K562 (cell line): ENCODE results near the gene OTX2. TPM values are rescaled to one million over a fixed set of nuclear protein-coding genes. Genes with fewer than 3 reads are reported as not detected.

Source experiments
- ATAC-seq: fragments of 200-7000 bp; cut with Tn5 transposase; 3 replicates; pipeline ENCODE4 v1.9.1; 2020; ENCODE audit warnings: moderate library complexity
- BruUV-seq: library from RNA; stranded (reverse); fragments of 400-500 nt; replicated peaks from 2 replicates; lab custom pipeline; 2021; lab: Mats Ljungman, UMichigan
- CTCF ChIA-PET: fragments of 300-600 bp; formaldehyde crosslinking; extraction: SDS; loops from one replicate; lab custom pipeline; 2021; ENCODE audit warnings: low intra/inter-chr PET ratio; lab: Yijun Ruan, JAX
- POLR2A ChIA-PET: fragments of 300-600, 350-650 bp; sonication (Branson Sonifier 250); formaldehyde crosslinking; extraction: SDS; loops from one replicate; lab custom pipeline; 2021; ENCODE audit warnings: antibody characterized with exemption, inconsistent platforms; lab: Yijun Ruan, JAX
- DNase-seq, 4 experiments: peaks; one replicate each; pipeline versions ENCODE4 v3.0.0 to v3.0.0-alpha.2; 2011 to 2018; ENCODE audit warnings: low spot score in 3 of 4, mixed read lengths in 3 of 4; ENCODE audit errors: extremely low read depth in 1 of 4
- FAIRE-seq: peaks from 2 replicates; lab custom pipeline; 2011; peaks lifted over from hg19 to GRCh38; lab: Jason Lieb, UNC
- H2AFZ ChIP-seq: 2 replicates; pipeline ENCODE4 v1.6.0; 2011; ENCODE audit warnings: low read depth, low read length, control low read depth, inconsistent platforms
- H3K27ac ChIP-seq: fragments of 200-600 bp; 3 replicates; pipeline ENCODE4 v1.8.0; 2011; ENCODE audit warnings: low read depth, mild to moderate bottlenecking, control low read depth, inconsistent platforms, low read length, moderate library complexity, mixed read lengths; ENCODE audit errors: extremely low read depth
- H3K27me3 ChIP-seq, 2 experiments: fragments of 300-600 bp in 1 of 2; 2 replicates in 1 of 2; 3 replicates in 1 of 2; pipeline versions ENCODE4 v1.6.0 to v1.8.0; 2011; ENCODE audit warnings: inconsistent platforms in 2 of 2, low read length in 2 of 2, mild to moderate bottlenecking in 1 of 2, mixed read lengths in 1 of 2, moderate library complexity in 1 of 2; ENCODE audit not compliant: control insufficient read depth in 2 of 2, insufficient read depth in 2 of 2
- H3K36me3 ChIP-seq: fragments of 300-600 bp; 3 replicates; pipeline ENCODE4 v1.8.0; 2011; ENCODE audit warnings: mild to moderate bottlenecking, low read length, inconsistent platforms; ENCODE audit not compliant: control insufficient read depth, insufficient read depth
- H3K4me1 ChIP-seq, 2 experiments: fragments of 200-600 bp in 1 of 2; replicated peaks in 1 of 2; 2 replicates in 1 of 2; 3 replicates in 1 of 2; pipeline versions ENCODE4 v1.5.1 to v1.8.0; 2011; ENCODE audit warnings: inconsistent platforms in 2 of 2, low read length in 2 of 2, mild to moderate bottlenecking in 1 of 2, mixed read lengths in 1 of 2, moderate library complexity in 1 of 2; ENCODE audit not compliant: control insufficient read depth in 2 of 2, insufficient read depth in 2 of 2
- H3K4me2 ChIP-seq: 2 replicates; pipeline ENCODE4 v1.6.1; 2011; ENCODE audit warnings: low read length, control low read depth, inconsistent platforms, mixed read lengths; ENCODE audit not compliant: insufficient read depth
- H3K4me3 ChIP-seq: fragments of 200-600 bp; sonication (generic), shearing (Covaris generic); 2 replicates; pipeline ENCODE4 v1.5.1; 2016; ENCODE audit warnings: control low read depth, inconsistent platforms
- H3K79me2 ChIP-seq: fragments of 200-600 bp; 3 replicates; pipeline ENCODE4 v1.8.0; 2011; ENCODE audit warnings: low read length, inconsistent platforms; ENCODE audit not compliant: control insufficient read depth, insufficient read depth
- H3K9ac ChIP-seq, 2 experiments: 2 replicates each; pipeline versions ENCODE4 v1.6.0 to v1.6.1; 2011; ENCODE audit warnings: low read depth in 2 of 2, low read length in 2 of 2, control low read depth in 1 of 2, inconsistent platforms in 1 of 2, mild to moderate bottlenecking in 1 of 2, mixed read lengths in 1 of 2; ENCODE audit not compliant: insufficient read depth in 1 of 2
- H3K9me1 ChIP-seq: one replicate; pipeline ENCODE4 v1.6.0; 2011; ENCODE audit warnings: inconsistent platforms, mild to moderate bottlenecking, low read length, moderate library complexity; ENCODE audit not compliant: control insufficient read depth, insufficient read depth
- H3K9me3 ChIP-seq: replicated peaks from 2 replicates; pipeline ENCODE4 v1.5.1; 2011; ENCODE audit warnings: low read depth, low read length, inconsistent platforms; ENCODE audit not compliant: control insufficient read depth, insufficient read depth
- H4K20me1 ChIP-seq: replicated peaks from 2 replicates; pipeline ENCODE4 v1.6.1; 2011; ENCODE audit warnings: low read length, inconsistent platforms, mixed read lengths; ENCODE audit not compliant: control insufficient read depth, insufficient read depth
- CBX5 ChIP-seq: IDR thresholded peaks from 2 replicates; pipeline ENCODE4 v1.6.1; 2014; ENCODE audit warnings: low read depth, borderline replicate concordance
- CTBP1 ChIP-seq: fragments of 450-650 bp; IDR thresholded peaks from 2 replicates; pipeline ENCODE4 v1.6.1; 2016; ENCODE audit warnings: borderline replicate concordance
- HDAC3 ChIP-seq: fragments of 450-650 bp; IDR thresholded peaks from 2 replicates; pipeline ENCODE4 v1.6.1; 2018; ENCODE audit warnings: borderline replicate concordance, mild to moderate bottlenecking, moderate library complexity; ENCODE audit not compliant: partially characterized antibody
- HIVEP1 ChIP-seq: fragments of 250-450 bp; sonication (Bioruptor Pico); IDR thresholded peaks from 2 replicates; pipeline ENCODE4 v1.4.0; 2020; ENCODE audit warnings: mild to moderate bottlenecking
- PCBP1 ChIP-seq: fragments of 200-400 bp; formaldehyde crosslinking; IDR thresholded peaks from 2 replicates; pipeline ENCODE4 v1.6.1; 2018; ENCODE audit warnings: mild to moderate bottlenecking, low read depth, low read length; ENCODE audit not compliant: poor library complexity, severe bottlenecking
- SP2 ChIP-seq: IDR thresholded peaks from 2 replicates; pipeline ENCODE4 v1.6.1; 2011; ENCODE audit warnings: mild to moderate bottlenecking, low read depth, low read length, moderate library complexity; ENCODE audit not compliant: poor library complexity, severe bottlenecking; ENCODE audit errors: extremely low read depth
- ZKSCAN1 ChIP-seq: fragments of 150-350 bp; IDR thresholded peaks from 2 replicates; pipeline ENCODE4 v1.6.1; 2016; ENCODE audit warnings: low read depth, low read length
- ZSCAN32 ChIP-seq: fragments of 450-650 bp; formaldehyde crosslinking; IDR thresholded peaks from 2 replicates; pipeline ENCODE4 v1.4.0; 2020; ENCODE audit warnings: mild to moderate bottlenecking, moderate library complexity
- WGBS: fragments of 100-300 bp; shearing (Covaris generic); methylation state at CpG from one replicate; pipeline ENCODE4 v1.1.6; 2016; ENCODE audit warnings: low coverage, mixed read lengths; ENCODE audit not compliant: insufficient coverage; ENCODE audit errors: missing lambda C conversion rate; 5-methylcytosine and 5-hydroxymethylcytosine counted together
- in situ Hi-C: fragments of 300-500 bp; cut with MboI; formaldehyde crosslinking; loops from 4 replicates; pipeline ENCODE4 v1.15.0; 2018; ENCODE audit warnings: inconsistent platforms, mixed read lengths
- intact Hi-C: fragments of 100-400 bp; cut with micrococcal nuclease; formaldehyde crosslinking; loops from 2 replicates; pipeline ENCODE4 v1.14.2; 2022
- polyA plus RNA-seq, 8 experiments: library from polyadenylated mRNA; depleted of rRNA in 4 of 8; stranded (reverse) in 5 of 8; unstranded in 3 of 8; fragments of >200 nt; fragmentation: Nextera tagmentation in 2 of 8; fragmentation: Illumina TruSeq in 1 of 8; extraction: Ambion mirVana in 2 of 8; extraction: Trizol in 1 of 8; gene quantifications; 2 replicates each; pipeline versions ENCODE4 v1.2.1 to v1.2.3, GENCODE V29; 2011 to 2014; ENCODE audit warnings: inconsistent platforms in 1 of 8, missing spikeins in 1 of 8
- total RNA-seq, 7 experiments: library from RNA; depleted of rRNA in 6 of 7; stranded (reverse); fragments of >200 nt in 6 of 7; fragmentation: Illumina TruSeq in 2 of 7; extraction: Trizol in 2 of 7; gene quantifications; 2 replicates each; pipeline versions ENCODE4 v1.2.1 to v1.2.3, GENCODE V29; 2011 to 2021; ENCODE audit warnings: low replicate concordance in 1 of 7
- TF ChIP-seq, protein P1 (sequence below): IDR thresholded peaks from 2 replicates; pipeline ENCODE4 v1.6.1; 2011; ENCODE audit not compliant: insufficient read length; ENCODE audit errors: extremely low read depth
- TF ChIP-seq, protein P2 (sequence below), 2 experiments: fragments of 250-450 bp in 1 of 2; fragments of 450-650 bp in 1 of 2; sonication (Bioruptor Pico) in 1 of 2; IDR thresholded peaks; 2 replicates each; pipeline versions ENCODE4 v1.6.1 to v1.8.0; 2016 to 2021; ENCODE audit warnings: mild to moderate bottlenecking in 2 of 2, moderate library complexity in 2 of 2, missing compliant biosample characterization in 1 of 2, missing genetic modification characterization in 1 of 2
- TF ChIP-seq, protein P3 (sequence below): sonication (generic); formaldehyde crosslinking; IDR thresholded peaks from 2 replicates; pipeline ENCODE4 v1.8.1; 2023; ENCODE audit warnings: mild to moderate bottlenecking, missing genetic modification reagents
- TF ChIP-seq, protein P4 (sequence below): fragments of 450-650 bp; formaldehyde crosslinking; IDR thresholded peaks from 2 replicates; pipeline ENCODE4 v1.4.0; 2020; ENCODE audit warnings: mild to moderate bottlenecking, moderate library complexity
- TF ChIP-seq, protein P5 (sequence below): fragments of 450-650 bp; IDR thresholded peaks from 2 replicates; pipeline ENCODE4 v1.6.1; 2016; ENCODE audit warnings: low read depth, mild to moderate bottlenecking, moderate library complexity
- TF ChIP-seq, protein P6 (sequence below): fragments of 450-650 bp; IDR thresholded peaks from 2 replicates; pipeline ENCODE4 v1.6.1; 2016; ENCODE audit warnings: mild to moderate bottlenecking

OTX2 gene
- total and polyA plus RNA-seq, 9 of the 15 experiments (the other 6 are each of a cell fraction or from before 2014, with no cell fraction given) = not detected

DNA sequence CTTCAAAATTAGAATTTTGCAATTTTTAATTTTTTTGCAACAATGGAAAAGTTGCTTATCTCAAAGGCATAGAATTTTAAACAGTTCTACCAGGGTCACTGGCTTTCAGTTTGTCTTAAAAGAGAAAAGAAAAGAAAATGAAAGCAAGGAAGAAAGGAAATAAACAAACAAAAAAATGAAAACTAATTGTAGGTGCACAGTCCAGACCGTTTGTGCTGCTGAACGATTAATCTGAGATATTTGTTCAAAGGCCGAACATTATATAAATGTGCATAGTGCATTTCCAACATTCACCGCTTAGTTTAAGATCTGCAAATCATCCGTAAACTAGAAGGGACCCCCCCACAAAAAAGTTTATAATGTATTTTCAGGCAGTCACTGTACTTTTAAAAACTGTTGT, 5.5 kb upstream of the OTX2 start:
- Histone ChIP-seq H4K20me1 (peaks cover 4% of the 10 kb centered on the region; the same call in 1 of the 2 replicates), H3K9me3 (no peaks in the 10 kb centered on the region), H3K36me3 (no peaks in the 10 kb centered on the region), H3K4me3 (no peak overlapping the region), H3K9ac (no peak overlapping the region), H3K27ac (no peak overlapping the region), H3K79me2 (no peaks in the 10 kb centered on the region), H3K4me2 (no peak overlapping the region), H3K27me3 (peaks cover 3 to 23% of the 10 kb centered on the region in 2 experiments; a peak in 3 of 5 replicates), H2AFZ (no peak overlapping the region), H3K9me1 (no peaks in the 10 kb centered on the region), H3K4me1 (peaks cover 0 to 3% of the 10 kb centered on the region in 2 experiments; a peak in 2 of 5 replicates)
- ATAC-seq (no peak), FAIRE-seq (no peak), DNase-seq (no peak)
- WGBS = 27% methylated on average over 4 of the region's 5 CpGs
- no TSS peak for BruUV-seq
- in situ Hi-C loops = no loop called here
- POLR2A ChIA-PET = no interaction called here
- CTCF ChIA-PET = no interaction called here
- intact Hi-C loops = no loop called here
- TF ChIP-seq, protein P1, sequence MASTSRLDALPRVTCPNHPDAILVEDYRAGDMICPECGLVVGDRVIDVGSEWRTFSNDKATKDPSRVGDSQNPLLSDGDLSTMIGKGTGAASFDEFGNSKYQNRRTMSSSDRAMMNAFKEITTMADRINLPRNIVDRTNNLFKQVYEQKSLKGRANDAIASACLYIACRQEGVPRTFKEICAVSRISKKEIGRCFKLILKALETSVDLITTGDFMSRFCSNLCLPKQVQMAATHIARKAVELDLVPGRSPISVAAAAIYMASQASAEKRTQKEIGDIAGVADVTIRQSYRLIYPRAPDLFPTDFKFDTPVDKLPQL = no peak
- TF ChIP-seq HIVEP1 (CRISPR knock-in tag) (no peak), CTBP1 (no peak), HDAC3 (no peak), SP2 (no peak), CBX5 (no peak), ZKSCAN1 (no peak), PCBP1 (no peak), ZSCAN32 (CRISPR knock-in tag) (no peak)
- TF ChIP-seq, protein P2, sequence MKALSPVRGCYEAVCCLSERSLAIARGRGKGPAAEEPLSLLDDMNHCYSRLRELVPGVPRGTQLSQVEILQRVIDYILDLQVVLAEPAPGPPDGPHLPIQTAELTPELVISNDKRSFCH (CRISPR knock-in tag; IDR thresholded peaks at IDR 0.05) = no peak
- TF ChIP-seq, protein P2 (tag; IDR thresholded peaks at IDR 0.05) = no peak
- TF ChIP-seq, protein P3, sequence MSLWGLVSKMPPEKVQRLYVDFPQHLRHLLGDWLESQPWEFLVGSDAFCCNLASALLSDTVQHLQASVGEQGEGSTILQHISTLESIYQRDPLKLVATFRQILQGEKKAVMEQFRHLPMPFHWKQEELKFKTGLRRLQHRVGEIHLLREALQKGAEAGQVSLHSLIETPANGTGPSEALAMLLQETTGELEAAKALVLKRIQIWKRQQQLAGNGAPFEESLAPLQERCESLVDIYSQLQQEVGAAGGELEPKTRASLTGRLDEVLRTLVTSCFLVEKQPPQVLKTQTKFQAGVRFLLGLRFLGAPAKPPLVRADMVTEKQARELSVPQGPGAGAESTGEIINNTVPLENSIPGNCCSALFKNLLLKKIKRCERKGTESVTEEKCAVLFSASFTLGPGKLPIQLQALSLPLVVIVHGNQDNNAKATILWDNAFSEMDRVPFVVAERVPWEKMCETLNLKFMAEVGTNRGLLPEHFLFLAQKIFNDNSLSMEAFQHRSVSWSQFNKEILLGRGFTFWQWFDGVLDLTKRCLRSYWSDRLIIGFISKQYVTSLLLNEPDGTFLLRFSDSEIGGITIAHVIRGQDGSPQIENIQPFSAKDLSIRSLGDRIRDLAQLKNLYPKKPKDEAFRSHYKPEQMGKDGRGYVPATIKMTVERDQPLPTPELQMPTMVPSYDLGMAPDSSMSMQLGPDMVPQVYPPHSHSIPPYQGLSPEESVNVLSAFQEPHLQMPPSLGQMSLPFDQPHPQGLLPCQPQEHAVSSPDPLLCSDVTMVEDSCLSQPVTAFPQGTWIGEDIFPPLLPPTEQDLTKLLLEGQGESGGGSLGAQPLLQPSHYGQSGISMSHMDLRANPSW (CRISPR knock-in tag) = no peak
- TF ChIP-seq, protein P4, sequence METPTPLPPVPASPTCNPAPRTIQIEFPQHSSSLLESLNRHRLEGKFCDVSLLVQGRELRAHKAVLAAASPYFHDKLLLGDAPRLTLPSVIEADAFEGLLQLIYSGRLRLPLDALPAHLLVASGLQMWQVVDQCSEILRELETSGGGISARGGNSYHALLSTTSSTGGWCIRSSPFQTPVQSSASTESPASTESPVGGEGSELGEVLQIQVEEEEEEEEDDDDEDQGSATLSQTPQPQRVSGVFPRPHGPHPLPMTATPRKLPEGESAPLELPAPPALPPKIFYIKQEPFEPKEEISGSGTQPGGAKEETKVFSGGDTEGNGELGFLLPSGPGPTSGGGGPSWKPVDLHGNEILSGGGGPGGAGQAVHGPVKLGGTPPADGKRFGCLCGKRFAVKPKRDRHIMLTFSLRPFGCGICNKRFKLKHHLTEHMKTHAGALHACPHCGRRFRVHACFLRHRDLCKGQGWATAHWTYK (CRISPR knock-in tag) = no peak
- TF ChIP-seq, protein P5, sequence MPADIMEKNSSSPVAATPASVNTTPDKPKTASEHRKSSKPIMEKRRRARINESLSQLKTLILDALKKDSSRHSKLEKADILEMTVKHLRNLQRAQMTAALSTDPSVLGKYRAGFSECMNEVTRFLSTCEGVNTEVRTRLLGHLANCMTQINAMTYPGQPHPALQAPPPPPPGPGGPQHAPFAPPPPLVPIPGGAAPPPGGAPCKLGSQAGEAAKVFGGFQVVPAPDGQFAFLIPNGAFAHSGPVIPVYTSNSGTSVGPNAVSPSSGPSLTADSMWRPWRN = no peak
- TF ChIP-seq, protein P6, sequence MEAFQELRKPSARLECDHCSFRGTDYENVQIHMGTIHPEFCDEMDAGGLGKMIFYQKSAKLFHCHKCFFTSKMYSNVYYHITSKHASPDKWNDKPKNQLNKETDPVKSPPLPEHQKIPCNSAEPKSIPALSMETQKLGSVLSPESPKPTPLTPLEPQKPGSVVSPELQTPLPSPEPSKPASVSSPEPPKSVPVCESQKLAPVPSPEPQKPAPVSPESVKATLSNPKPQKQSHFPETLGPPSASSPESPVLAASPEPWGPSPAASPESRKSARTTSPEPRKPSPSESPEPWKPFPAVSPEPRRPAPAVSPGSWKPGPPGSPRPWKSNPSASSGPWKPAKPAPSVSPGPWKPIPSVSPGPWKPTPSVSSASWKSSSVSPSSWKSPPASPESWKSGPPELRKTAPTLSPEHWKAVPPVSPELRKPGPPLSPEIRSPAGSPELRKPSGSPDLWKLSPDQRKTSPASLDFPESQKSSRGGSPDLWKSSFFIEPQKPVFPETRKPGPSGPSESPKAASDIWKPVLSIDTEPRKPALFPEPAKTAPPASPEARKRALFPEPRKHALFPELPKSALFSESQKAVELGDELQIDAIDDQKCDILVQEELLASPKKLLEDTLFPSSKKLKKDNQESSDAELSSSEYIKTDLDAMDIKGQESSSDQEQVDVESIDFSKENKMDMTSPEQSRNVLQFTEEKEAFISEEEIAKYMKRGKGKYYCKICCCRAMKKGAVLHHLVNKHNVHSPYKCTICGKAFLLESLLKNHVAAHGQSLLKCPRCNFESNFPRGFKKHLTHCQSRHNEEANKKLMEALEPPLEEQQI = no peak
